ENCODE data around the gene NLGN4X. TPM values are rescaled to one million over a fixed set of nuclear protein-coding genes. Genes with fewer than 3 reads are reported as not detected.

NLGN4X gene
- total RNA-seq, 1 experiment from 2014 or later, result 0.05 TPM

DNA sequence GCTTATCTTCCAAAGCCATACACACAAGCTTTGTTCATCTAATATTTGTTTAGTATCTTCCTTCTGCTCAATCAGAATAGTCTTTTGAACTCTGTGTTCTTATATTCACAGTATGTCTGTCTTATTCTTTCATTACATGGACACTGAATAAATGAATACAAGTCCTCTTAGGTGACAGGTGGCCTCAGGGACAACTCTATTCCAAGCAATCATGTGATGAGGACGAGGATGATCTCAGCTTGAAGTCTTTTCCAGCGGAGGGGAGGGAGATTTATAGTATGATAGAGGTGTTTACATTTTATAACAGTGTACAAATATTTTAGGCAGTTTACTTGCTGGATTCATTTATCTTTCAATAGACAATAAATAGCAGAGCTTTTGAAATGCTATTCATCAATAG, 300.4 kb downstream of the NLGN4X start:
- POLR2A ChIA-PET, result no interaction called here
- no peaks in the 10 kb centered on the region for H3K36me3 ChIP-seq (ENCODE audit: control insufficient read depth in 1 of 2, insufficient read depth in 2 of 2, low read length in 2 of 2)
- H2AFZ ChIP-seq (ENCODE audit: low read depth, low read length, poor library complexity, severe bottlenecking), result no peak overlapping the region
- H3K9me3 ChIP-seq (ENCODE audit: control insufficient read depth in 1 of 2, insufficient read depth in 1 of 2, low read depth in 1 of 2, low read length in 2 of 2), result no peaks in the 10 kb centered on the region
- H3K4me1 ChIP-seq (ENCODE audit: control insufficient read depth in 1 of 2, insufficient read depth in 2 of 2, low read length in 2 of 2), result no peaks in the 10 kb centered on the region
- no peak overlapping the region for H3K4me3 ChIP-seq (replicated peaks in 1 of 2; ENCODE audit: low read depth in 1 of 2, low read length in 2 of 2)
- H3K9me2 ChIP-seq (ENCODE audit: insufficient read depth), result no peaks in the 10 kb centered on the region
- CTCF ChIA-PET, result no interaction called here
- ATAC-seq (no peak), DNase-seq (ENCODE audit: low read depth, low spot score) (no peak)
- no peak for TF ChIP-seq RAD21 (IDR thresholded peaks at IDR 0.05; ENCODE audit: low read depth)
- no peak for TF ChIP-seq ELF1 (IDR thresholded peaks at IDR 0.05; ENCODE audit: borderline replicate concordance, low read depth)
- TF ChIP-seq, protein P1, sequence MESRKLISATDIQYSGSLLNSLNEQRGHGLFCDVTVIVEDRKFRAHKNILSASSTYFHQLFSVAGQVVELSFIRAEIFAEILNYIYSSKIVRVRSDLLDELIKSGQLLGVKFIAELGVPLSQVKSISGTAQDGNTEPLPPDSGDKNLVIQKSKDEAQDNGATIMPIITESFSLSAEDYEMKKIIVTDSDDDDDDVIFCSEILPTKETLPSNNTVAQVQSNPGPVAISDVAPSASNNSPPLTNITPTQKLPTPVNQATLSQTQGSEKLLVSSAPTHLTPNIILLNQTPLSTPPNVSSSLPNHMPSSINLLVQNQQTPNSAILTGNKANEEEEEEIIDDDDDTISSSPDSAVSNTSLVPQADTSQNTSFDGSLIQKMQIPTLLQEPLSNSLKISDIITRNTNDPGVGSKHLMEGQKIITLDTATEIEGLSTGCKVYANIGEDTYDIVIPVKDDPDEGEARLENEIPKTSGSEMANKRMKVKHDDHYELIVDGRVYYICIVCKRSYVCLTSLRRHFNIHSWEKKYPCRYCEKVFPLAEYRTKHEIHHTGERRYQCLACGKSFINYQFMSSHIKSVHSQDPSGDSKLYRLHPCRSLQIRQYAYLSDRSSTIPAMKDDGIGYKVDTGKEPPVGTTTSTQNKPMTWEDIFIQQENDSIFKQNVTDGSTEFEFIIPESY (IDR thresholded peaks at IDR 0.05; ENCODE audit: extremely low read depth, insufficient replicate concordance, low read length), result no peak
- no peak for TF ChIP-seq EZH2 (IDR thresholded peaks at IDR 0.05)
- no peak for TF ChIP-seq ZNF274 (IDR thresholded peaks at IDR 0.05; ENCODE audit: low read depth, low read length)
- TF ChIP-seq JUND (IDR thresholded peaks at IDR 0.05), result no peak
- TF ChIP-seq, protein P2, sequence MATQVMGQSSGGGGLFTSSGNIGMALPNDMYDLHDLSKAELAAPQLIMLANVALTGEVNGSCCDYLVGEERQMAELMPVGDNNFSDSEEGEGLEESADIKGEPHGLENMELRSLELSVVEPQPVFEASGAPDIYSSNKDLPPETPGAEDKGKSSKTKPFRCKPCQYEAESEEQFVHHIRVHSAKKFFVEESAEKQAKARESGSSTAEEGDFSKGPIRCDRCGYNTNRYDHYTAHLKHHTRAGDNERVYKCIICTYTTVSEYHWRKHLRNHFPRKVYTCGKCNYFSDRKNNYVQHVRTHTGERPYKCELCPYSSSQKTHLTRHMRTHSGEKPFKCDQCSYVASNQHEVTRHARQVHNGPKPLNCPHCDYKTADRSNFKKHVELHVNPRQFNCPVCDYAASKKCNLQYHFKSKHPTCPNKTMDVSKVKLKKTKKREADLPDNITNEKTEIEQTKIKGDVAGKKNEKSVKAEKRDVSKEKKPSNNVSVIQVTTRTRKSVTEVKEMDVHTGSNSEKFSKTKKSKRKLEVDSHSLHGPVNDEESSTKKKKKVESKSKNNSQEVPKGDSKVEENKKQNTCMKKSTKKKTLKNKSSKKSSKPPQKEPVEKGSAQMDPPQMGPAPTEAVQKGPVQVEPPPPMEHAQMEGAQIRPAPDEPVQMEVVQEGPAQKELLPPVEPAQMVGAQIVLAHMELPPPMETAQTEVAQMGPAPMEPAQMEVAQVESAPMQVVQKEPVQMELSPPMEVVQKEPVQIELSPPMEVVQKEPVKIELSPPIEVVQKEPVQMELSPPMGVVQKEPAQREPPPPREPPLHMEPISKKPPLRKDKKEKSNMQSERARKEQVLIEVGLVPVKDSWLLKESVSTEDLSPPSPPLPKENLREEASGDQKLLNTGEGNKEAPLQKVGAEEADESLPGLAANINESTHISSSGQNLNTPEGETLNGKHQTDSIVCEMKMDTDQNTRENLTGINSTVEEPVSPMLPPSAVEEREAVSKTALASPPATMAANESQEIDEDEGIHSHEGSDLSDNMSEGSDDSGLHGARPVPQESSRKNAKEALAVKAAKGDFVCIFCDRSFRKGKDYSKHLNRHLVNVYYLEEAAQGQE (IDR thresholded peaks at IDR 0.05; ENCODE audit: low read depth), result no peak
- TF ChIP-seq SRF (IDR thresholded peaks at IDR 0.05; ENCODE audit: low read depth), result no peak
- no peak for TF ChIP-seq POLR2A (IDR thresholded peaks at IDR 0.05; ENCODE audit: borderline replicate concordance, extremely low read depth, insufficient read depth, insufficient read length)
- TF ChIP-seq, protein P3, sequence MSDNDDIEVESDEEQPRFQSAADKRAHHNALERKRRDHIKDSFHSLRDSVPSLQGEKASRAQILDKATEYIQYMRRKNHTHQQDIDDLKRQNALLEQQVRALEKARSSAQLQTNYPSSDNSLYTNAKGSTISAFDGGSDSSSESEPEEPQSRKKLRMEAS (IDR thresholded peaks at IDR 0.05), result no peak
- TF ChIP-seq YY1 (IDR thresholded peaks at IDR 0.05; ENCODE audit: extremely low read depth, insufficient replicate concordance, low read depth, low read length), result no peak
- no peak for TF ChIP-seq ZFX (IDR thresholded peaks at IDR 0.05)
- no peaks in the 10 kb centered on the region for H3K79me2 ChIP-seq (ENCODE audit: insufficient read depth, low read length)
- RAD21 ChIA-PET (ENCODE audit: low non-redundant PET in 1 of 2, low total read pairs in 2 of 2, uncharacterized antibody in 2 of 2, unreplicated experiment in 2 of 2), result no interaction called here
- H3K9ac ChIP-seq (ENCODE audit: low read length), result no peak overlapping the region
- no peaks in the 10 kb centered on the region for H3K27me3 ChIP-seq (ENCODE audit: insufficient read depth, low read length)
- intact Hi-C loops (cut with micrococcal nuclease), result no loop called here
- no peak overlapping the region for H3K27ac ChIP-seq (ENCODE audit: low read depth, low read length)
- no TSS peak for BruUV-seq (replicated peaks)
- no peak overlapping the region for H3K4me2 ChIP-seq (ENCODE audit: low read length)
- no peaks in the 10 kb centered on the region for H4K20me1 ChIP-seq (ENCODE audit: insufficient read depth)

Data from HCT116 (cell line).